Hepatocyte (in vitro differentiated cells): ENCODE results near the gene DOK1. TPM values are rescaled to one million over a fixed set of nuclear protein-coding genes. Genes with fewer than 3 reads are reported as not detected.
A peak's percentile ranks its signal among the peaks of the same experiment; 100 is the strongest.

Experiments
- DNase-seq: peaks from one replicate; pipeline ENCODE4 v3.0.0-alpha.2; 2016; ENCODE audit warnings: low spot score
- H2AFZ ChIP-seq: fragments of 200-600 bp; sonication (generic); 2 replicates; pipeline ENCODE4 v1.6.0; 2016; ENCODE audit warnings: antibody characterized with exemption, mild to moderate bottlenecking
- H3K27ac ChIP-seq: fragments of 200-600 bp; sonication (generic); 2 replicates; pipeline ENCODE4 v1.5.1; 2016; ENCODE audit warnings: mild to moderate bottlenecking
- H3K27me3 ChIP-seq: fragments of 200-600 bp; sonication (generic); 2 replicates; pipeline ENCODE4 v1.6.1; 2016
- H3K36me3 ChIP-seq: fragments of 200-600 bp; sonication (generic); replicated peaks from 2 replicates; pipeline ENCODE4 v1.5.1; 2016; ENCODE audit warnings: low read depth; ENCODE audit not compliant: insufficient read depth
- H3K4me1 ChIP-seq: fragments of 200-600 bp; sonication (generic); 2 replicates; pipeline ENCODE4 v1.5.1; 2016; ENCODE audit warnings: mild to moderate bottlenecking, moderate library complexity; ENCODE audit not compliant: insufficient read depth
- H3K4me2 ChIP-seq: fragments of 200-600 bp; sonication (generic); 2 replicates; pipeline ENCODE4 v1.6.0; 2016
- H3K4me3 ChIP-seq: fragments of 200-600 bp; sonication (generic); 2 replicates; pipeline ENCODE4 v1.5.1; 2016; ENCODE audit warnings: mild to moderate bottlenecking
- H3K79me2 ChIP-seq: fragments of 200-600 bp; sonication (generic); 2 replicates; pipeline ENCODE4 v1.6.0; 2017; ENCODE audit warnings: mild to moderate bottlenecking
- H3K9me2 ChIP-seq: fragments of 200-600 bp; sonication (generic); replicated peaks from 2 replicates; pipeline ENCODE4 v1.6.0; 2017; ENCODE audit warnings: mild to moderate bottlenecking; ENCODE audit not compliant: insufficient read depth
- H3K9me3 ChIP-seq: fragments of 200-600 bp; sonication (generic); 2 replicates; pipeline ENCODE4 v1.5.1; 2016; ENCODE audit warnings: low read depth, mild to moderate bottlenecking
- H4K20me1 ChIP-seq: fragments of 200-600 bp; sonication (generic); 2 replicates; pipeline ENCODE4 v1.6.0; 2016; ENCODE audit warnings: mild to moderate bottlenecking; ENCODE audit not compliant: insufficient read depth, poor library complexity, severe bottlenecking
- EZH2 ChIP-seq: fragments of 200-600 bp; sonication (generic); IDR thresholded peaks from 2 replicates; pipeline ENCODE4 v1.6.1; 2016; ENCODE audit warnings: antibody characterized with exemption, mild to moderate bottlenecking, borderline replicate concordance
- EZH2phosphoT487 ChIP-seq: fragments of 200-600 bp; sonication (generic); IDR thresholded peaks from one replicate; pipeline ENCODE4 v1.6.1; 2018; ENCODE audit warnings: antibody characterized with exemption, mild to moderate bottlenecking, low read depth, moderate library complexity; ENCODE audit not compliant: unreplicated experiment, severe bottlenecking
- WGBS: methylation state at CpG from one replicate; pipeline ENCODE4 v1.1.6; 2016; ENCODE audit warnings: low lambda C conversion rate; ENCODE audit errors: missing lambda C conversion rate; 5-methylcytosine and 5-hydroxymethylcytosine counted together
- polyA plus RNA-seq: library from polyadenylated mRNA; unstranded; fragments of >200 nt; fragmentation: Nextera tagmentation; extraction: Ambion mirVana; gene quantifications from 2 replicates; pipeline ENCODE4 v1.2.1, GENCODE V29; 2016
- total RNA-seq: library from RNA; depleted of rRNA; stranded (reverse); fragments of >200 nt; gene quantifications from 2 replicates; pipeline ENCODE4 v1.2.3, GENCODE V29; 2014
- TF ChIP-seq, protein P1 (sequence below): fragments of 200-600 bp; sonication (generic); IDR thresholded peaks from 2 replicates; pipeline ENCODE4 v1.5.1; 2016; ENCODE audit warnings: antibody characterized with exemption, mild to moderate bottlenecking; ENCODE audit not compliant: poor library complexity

The DOK1 gene
- total and polyA plus RNA-seq, 2 experiments from 2014 or later: 8.0 to 11.4 TPM

DNA sequence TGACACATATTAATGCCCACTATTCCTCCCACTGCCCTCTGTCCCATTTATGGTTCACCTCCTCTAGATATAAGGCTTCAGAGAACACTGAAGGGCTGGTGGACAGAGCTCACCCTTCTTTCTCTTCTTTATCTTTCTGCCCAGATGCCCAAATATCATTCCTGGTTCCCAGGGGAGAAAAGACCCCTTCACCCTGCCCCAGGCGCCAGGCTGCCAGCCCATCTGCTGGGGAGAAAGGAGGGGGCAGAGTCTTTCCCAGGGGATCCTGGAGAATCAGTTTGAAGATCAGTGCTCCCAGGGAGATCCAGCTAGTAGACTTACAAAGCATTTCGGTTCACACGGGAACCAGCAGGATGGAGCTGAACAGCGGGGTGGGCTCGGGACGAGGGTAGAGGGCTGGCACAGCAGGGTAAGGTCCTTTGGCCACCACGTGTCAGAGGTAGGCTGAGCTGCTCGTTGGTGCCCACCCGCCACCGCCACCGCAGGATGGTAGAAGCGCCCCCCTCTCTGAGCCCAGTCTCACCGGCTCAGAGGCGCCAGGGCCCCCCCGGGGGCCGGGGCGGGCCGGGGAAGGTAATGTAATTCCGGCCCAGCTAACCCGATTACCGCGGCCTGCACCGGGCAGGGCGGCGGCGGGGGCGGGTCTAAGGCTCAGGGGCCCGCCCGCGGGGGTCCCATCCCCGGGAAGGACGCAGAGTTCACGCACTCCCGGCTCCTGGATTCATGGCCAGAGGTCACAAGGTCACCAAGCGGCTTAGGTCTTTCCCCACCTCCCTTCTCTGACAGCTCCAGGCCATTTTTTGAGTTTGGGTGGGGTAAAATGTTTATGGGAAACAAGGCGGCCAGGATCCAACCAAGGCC is 41.5 kb upstream of the DOK1 start:
- Histone ChIP-seq H3K27ac (no peak overlapping the region), H3K4me1 (peaks cover 10% of the 10 kb centered on the region), H4K20me1 (no peaks in the 10 kb centered on the region), H3K36me3 (no peaks in the 10 kb centered on the region), H3K27me3 (peaks cover 84% of the 10 kb centered on the region), H3K4me3 (no peak overlapping the region), H3K9me2 (no peaks in the 10 kb centered on the region), H3K79me2 (no peaks in the 10 kb centered on the region), H3K4me2 (no peak overlapping the region), H3K9me3 (no peaks in the 10 kb centered on the region), H2AFZ (no peak overlapping the region)
- DNase-seq: no peak
- WGBS: 3% methylated on average over 11 of the region's 36 CpGs
- TF ChIP-seq EZH2phosphoT487 (no peak), EZH2 (peak; percentile 15)

DNA sequence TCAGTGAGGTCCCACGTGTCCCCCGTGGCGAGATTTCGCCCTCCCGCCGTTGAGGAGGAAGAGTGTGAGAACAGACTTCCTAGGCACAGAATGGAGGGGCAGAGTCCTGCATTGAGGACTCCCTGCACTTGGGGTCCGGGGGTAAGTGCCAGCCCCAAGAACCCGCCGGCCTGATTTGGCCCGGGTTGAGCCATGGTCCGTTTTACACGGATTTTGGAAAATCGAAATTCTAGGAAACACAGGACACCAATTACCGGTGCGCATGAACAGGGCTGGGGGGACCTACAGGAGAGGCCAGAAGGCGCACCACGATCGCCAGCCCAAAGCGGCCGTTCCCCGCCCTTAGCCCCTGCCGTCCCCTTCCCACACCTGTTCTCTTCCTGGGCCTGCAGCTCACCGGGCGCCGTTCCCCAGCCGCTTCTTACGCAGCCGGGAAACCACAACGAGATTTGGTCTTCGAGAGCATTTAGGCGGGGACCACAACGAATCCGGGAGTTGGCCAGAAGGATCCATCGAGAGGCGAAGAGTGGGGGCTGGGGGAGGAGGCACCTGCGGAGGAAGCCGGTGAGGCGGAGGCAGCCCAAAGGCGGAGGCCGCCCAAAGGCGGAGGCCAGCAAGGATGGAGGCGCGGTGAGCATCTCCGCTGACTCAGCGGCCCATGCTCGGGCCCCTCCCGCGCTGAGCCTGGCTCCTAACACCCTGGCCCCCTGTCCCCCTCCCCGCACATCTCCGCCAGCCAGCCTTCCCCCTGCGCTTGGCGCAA is 40.7 kb upstream of the DOK1 start:
- H3K27ac ChIP-seq: no peak overlapping the region
- H3K27me3 ChIP-seq: peaks cover 92% of the 10 kb centered on the region
- no peak overlapping the region for H2AFZ ChIP-seq
- H3K36me3 ChIP-seq: no peaks in the 10 kb centered on the region
- no peaks in the 10 kb centered on the region for H4K20me1 ChIP-seq
- H3K4me1 ChIP-seq: peaks cover 6% of the 10 kb centered on the region
- no peaks in the 10 kb centered on the region for H3K79me2 ChIP-seq
- peak; percentile 76 for TF ChIP-seq EZH2
- peak; percentile 83 for TF ChIP-seq EZH2phosphoT487
- TF ChIP-seq, protein P1, sequence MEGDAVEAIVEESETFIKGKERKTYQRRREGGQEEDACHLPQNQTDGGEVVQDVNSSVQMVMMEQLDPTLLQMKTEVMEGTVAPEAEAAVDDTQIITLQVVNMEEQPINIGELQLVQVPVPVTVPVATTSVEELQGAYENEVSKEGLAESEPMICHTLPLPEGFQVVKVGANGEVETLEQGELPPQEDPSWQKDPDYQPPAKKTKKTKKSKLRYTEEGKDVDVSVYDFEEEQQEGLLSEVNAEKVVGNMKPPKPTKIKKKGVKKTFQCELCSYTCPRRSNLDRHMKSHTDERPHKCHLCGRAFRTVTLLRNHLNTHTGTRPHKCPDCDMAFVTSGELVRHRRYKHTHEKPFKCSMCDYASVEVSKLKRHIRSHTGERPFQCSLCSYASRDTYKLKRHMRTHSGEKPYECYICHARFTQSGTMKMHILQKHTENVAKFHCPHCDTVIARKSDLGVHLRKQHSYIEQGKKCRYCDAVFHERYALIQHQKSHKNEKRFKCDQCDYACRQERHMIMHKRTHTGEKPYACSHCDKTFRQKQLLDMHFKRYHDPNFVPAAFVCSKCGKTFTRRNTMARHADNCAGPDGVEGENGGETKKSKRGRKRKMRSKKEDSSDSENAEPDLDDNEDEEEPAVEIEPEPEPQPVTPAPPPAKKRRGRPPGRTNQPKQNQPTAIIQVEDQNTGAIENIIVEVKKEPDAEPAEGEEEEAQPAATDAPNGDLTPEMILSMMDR: no peak
- H3K4me3 ChIP-seq: no peak overlapping the region
- H3K4me2 ChIP-seq: peak overlapping the region; percentile 64
- DNase-seq: no peak
- H3K9me2 ChIP-seq: no peaks in the 10 kb centered on the region
- 3% methylated on average over 40 of the region's 52 CpGs for WGBS
- H3K9me3 ChIP-seq: no peaks in the 10 kb centered on the region

DNA sequence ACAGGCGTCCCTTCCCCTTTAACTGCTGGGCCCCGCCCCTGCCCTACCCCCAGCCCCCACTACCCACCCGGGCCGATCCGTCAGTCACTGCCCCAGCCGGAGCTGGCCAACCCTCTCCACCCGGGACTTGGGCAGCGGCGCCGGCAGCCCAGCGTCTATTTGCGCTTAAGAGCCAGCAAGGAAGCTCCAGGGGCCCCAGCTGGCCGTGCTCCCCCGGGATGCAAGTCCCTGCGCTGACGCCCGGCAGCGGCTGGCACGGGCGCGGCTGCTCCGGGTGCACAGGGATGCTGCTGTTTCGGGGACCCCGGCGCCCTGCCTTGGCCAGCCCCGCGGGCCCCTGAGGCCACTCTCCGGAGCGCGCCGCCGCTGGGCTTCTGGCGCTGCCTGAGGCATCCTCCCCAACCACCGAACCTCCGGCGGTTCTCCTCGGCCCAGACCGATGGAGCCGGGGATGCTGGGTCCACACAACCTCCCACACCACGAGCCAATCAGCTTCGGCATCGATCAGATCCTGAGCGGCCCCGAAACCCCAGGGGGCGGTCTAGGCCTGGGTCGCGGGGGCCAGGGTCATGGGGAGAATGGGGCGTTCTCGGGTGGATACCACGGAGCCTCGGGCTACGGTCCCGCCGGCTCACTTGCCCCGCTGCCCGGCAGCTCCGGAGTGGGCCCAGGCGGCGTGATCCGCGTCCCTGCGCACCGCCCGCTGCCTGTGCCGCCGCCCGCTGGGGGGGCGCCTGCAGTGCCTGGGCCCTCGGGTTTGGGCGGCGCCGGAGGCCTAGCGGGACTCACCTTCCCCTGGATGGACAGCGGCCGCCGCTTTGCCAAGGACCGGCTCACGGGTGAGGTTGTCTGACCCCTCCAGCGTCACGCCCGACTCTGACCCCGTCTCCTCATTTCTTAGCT is 39.9 kb upstream of the DOK1 start, which contains the start of gene TLX2:
Gene TLX2, plus strand, starts transcription at position 83 of the 903 bp plus-strand sequence. Its CDS starts 357 bp downstream, at position 440.
- WGBS: 5% methylated on average over 73 of the region's 82 CpGs
- Histone ChIP-seq H3K36me3 (no peaks in the 10 kb centered on the region), H3K4me1 (peaks cover 6% of the 10 kb centered on the region), H3K9me2 (no peaks in the 10 kb centered on the region), H2AFZ (no peak within 1 kb of the TSS), H3K4me3 (no peak within 1 kb of the TSS), H3K79me2 (no peaks in the 10 kb centered on the region), H4K20me1 (no peaks in the 10 kb centered on the region), H3K27ac (no peak within 1 kb of the TSS), H3K4me2 (peak within 1 kb of the TSS; percentile 74), H3K27me3 (peaks cover 98% of the 10 kb centered on the region), H3K9me3 (no peaks in the 10 kb centered on the region)
- DNase-seq: no peak
- TF ChIP-seq EZH2phosphoT487 (peak; percentile 70), EZH2 (peak; percentile 61)
- TF ChIP-seq, protein P1: no peak
